Activated gamma-delta T cell (primary cell): Measurements from ENCODE around the gene TMEM158.

ENCODE experiments used
- DNase-seq: peaks from one replicate; lab custom pipeline; 2025; lab: John Stamatoyannopoulos, UW

Gene TMEM158

DNA sequence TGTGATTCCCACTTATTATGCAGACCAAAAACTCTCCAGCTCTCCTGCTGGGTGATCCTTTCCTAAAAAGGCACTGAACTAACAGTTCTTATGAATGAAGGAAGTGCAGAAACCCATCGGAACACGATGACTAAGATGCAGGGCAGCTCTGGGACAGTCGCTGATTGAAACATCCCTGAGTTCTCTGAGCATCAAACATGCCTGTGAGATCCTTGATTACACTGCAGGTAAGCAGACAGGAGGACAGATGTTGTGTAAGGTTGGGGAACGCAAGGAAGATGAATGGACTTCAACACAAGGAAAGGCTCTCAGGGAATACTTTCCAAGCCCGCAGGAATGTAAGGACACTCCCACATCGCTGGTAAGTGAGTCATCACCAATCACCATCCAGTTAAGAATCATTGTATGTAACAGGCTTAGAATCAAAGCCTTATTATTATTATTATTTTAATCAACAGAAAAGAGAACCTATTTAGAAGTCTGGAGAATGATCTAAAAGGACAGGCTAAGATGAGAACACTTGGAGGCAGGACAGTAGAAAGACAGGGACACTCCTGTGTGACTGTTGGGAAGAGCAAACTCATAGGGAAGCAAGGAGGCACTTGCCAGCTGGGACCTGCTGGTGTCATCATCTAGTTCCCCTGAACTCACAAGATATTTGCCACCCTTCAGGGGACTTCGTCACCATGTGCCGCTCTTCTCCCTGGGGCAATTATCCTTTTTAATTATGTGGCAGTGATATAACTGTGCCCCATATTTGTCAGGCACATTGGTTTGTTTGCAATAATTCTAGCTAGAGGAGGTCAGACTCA, 26.0 kb downstream of the TMEM158 start:
- DNase-seq: no peak

DNA sequence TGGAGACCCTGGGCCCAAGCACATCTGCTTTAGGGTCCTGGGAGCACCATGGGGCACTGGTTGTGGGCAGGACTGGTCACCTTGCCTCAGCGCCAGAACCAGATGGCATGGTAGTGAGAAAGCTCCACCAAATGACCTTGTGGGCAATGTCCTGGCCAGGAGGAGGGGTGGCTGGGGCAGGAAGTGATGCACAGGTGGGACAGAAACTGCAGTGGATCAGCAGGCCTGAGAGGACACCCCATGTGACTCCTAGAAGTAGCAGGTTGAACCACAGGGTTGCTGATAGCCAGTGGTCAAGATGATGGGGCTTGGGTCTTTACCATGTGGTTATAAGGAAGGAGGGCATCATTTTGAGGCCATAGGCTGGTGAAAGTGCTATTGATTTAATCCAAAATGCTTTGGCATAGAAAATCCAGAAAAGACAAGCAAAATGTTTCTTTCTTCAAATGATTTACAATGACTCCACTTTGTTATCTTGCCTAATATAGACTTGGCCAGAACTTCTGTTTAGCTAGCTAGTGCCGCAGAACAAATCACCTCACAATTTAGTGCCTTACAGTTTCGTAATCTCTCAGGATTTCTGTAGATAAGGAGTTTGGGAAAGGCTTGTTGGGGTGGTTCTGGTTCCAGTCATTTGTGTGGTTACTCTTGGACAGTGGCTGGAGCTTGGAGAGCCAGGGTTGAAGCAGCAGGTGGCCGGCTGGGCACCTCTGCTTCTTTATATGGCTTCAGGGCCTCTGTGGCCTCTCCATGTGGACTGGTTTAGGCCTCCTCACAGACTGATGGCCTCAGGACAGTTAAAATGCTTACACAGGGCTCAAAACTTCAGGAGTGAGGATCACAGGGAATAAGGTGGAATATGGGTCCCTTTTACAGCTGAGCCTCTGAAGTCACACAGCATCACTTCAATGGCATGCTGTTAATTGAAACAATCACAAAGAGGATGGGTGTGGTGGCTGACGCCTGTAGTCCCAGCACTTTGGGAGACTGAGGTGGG, 27.5 kb downstream of the TMEM158 start:
- no peak for DNase-seq

GRCh38 chr3:45194791-45195190, 31.3 kb downstream of the TMEM158 start:
- no peak for DNase-seq

GRCh38 chr3:45191924-45192417, 34.1 kb downstream of the TMEM158 start:
- no peak for DNase-seq

GRCh38 chr3:45191424-45191823, 34.7 kb downstream of the TMEM158 start:
- no peak for DNase-seq

GRCh38 chr3:45188719-45189659, 37.1 kb downstream of the TMEM158 start:
- no peak for DNase-seq

DNA sequence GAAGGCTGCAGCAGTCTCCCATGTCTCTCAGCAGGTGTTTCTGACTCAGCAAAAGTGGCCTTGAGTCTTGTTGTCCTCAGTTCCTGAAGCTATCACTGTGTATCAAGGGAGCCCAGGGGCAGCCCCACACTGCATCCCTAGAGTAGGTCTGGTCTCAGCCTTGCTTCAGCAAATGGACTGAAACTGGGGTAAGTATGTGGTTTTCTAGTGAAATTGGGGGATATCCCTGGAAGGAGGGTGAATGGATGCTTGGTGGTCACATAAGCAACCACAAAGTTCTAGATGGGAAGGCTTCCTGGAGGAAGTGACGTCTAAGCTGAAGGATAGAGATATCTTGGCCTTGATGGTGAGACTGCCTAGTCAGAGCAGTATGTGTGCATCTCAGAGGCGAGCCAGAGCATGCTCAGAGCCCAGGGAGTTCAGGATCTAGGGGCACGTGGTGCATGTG, 38.4 kb downstream of the TMEM158 start:
- DNase-seq: no peak

- DNase-seq: no peak
Observed at GRCh38 chr3:45186871-45187270, 39.2 kb downstream of the TMEM158 start.

GRCh38 chr3:45185461-45185860, 40.6 kb downstream of the TMEM158 start:
- no peak for DNase-seq

DNA sequence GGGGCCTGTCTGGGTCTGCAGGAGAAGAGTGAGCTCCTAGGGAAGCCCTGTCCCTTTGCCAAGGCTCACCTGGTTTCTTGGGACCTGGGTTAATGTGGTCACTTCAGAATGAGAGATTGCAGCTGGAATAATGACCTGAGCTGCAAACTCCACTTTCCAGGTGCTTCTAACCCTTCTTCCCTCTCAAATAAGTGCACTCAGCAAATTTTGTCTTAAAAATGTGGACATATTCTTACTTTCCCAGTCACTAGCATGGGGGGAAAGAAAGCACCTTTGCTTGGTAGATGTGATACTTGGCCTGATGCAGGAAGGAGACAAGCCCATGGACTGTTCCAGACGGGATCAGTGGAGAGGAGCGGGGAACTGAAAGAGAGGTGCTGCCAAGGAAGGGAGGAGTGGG, 41.0 kb downstream of the TMEM158 start:
- no peak for DNase-seq

GRCh38 chr3:45183872-45184262, 42.2 kb downstream of the TMEM158 start:
- no peak for DNase-seq

DNA sequence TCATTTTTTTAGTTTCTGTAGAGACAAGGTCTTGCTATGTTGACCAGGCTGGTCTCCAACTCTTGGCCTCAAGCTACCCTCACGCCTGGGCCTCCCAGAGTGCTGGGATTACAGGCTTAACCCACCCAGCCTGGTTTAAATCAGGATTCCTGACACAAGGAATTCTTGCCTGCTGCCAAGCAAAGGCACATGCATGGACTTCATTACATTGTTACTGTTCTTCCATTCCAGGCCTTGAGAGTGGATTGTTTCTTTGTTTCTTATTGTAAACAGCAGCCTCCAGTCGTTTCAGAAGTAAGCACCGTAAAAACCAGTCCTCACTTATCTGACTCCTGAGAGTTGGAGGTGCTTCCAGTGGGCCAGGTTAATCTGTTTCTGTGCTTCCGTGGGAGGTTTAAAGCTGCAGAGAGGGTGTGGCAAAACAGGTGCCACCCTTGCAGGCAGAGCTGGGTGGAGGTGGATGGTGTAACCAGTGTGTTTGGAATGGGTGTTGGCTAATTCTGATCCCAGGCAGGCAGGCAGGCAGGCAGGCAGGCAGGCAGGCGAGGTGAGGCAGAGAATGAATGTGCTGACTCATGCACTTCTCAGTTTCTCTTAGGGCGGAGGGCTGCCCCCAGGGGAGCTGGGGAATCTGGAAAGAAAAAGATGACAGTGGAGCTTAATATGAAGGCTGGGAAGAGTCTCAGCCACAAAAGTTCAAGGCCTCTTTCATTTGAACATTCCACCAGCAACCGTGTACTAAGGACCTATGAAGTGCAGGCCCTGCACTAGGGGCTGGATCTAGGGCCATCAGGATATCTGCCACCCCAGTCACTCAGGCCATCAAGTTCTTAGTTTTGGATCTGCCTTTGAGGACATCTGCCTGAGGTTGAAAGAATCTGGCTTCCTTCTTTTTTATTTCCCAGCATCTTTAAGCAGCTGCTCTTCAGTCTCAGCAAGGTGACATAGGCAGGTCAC, 42.9 kb downstream of the TMEM158 start:
- DNase-seq: no peak

GRCh38 chr3:45181496-45181895, 44.6 kb downstream of the TMEM158 start:
- DNase-seq: no peak

DNA sequence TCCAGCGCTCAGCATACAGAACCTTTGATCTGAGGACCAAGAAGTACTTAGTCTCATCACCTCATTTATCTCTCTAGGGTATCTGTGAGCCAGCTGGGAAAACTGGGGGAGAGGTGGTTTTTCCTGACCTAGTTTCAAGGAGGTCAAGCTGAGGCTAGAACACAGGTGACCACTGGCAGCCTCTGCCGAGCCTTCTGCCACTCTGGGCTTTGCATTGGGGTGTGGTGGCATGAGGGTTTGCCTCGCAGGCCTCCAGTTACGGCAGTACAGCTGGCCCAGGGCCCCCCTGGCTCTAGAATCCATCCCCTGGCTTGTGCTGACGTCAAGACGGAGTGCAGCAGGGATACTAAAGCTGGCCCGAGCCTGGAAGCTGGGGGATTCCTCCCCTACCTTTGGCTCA, 45.2 kb downstream of the TMEM158 start:
- DNase-seq: no peak

GRCh38 chr3:45180051-45180450, 46.0 kb downstream of the TMEM158 start:
- DNase-seq: no peak

GRCh38 chr3:45179163-45179562, 46.9 kb downstream of the TMEM158 start:
- no peak for DNase-seq

- no peak for DNase-seq
Observed at GRCh38 chr3:45178183-45179023, 47.7 kb downstream of the TMEM158 start.

GRCh38 chr3:45176912-45177311, 49.2 kb downstream of the TMEM158 start:
- DNase-seq: no peak
